Measurements from ENCODE around the gene COG4. TPM values are rescaled to one million over a fixed set of nuclear protein-coding genes. Genes with fewer than 3 reads are reported as not detected.
"Not testable (repeated sequence)": the region's sequence is repeated elsewhere in the genome, so short reads cannot be mapped to it uniquely, and the experiment has no call there.

COG4 gene
- total RNA-seq, 1 donor from 2014 or later: 47.4 TPM

- no peak for DNase-seq (ENCODE audit: extremely low read depth, low read depth, low spot score)
Observed at GRCh38 chr16:70527315-70527996, 4.1 kb upstream of the COG4 start.

DNA sequence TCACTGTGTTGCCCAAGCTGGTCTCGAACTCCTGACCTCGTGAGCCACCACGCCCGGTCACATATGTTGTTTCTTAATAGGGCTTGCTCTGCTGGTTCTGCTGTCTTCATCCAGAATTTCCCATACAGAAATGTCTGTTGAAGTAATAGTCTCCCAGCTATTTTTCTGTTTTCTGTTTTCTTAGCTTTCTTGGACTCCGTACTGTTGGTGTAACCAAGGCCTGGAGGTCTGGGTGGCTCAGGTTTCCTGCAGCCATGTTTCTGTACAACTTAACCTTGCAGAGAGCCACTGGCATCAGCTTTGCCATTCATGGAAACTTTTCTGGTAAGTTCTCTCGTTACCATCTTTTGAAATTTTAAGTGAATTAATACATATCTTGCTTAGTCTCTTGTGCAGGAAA, 3.0 kb upstream of the COG4 start:
- no peak for DNase-seq (ENCODE audit: extremely low read depth, low read depth, low spot score)

GRCh38 chr16:70524399-70524825, 1.1 kb upstream of the COG4 start:
- DNase-seq (ENCODE audit: extremely low read depth, low read depth, low spot score): not testable (repeated sequence)

DNA sequence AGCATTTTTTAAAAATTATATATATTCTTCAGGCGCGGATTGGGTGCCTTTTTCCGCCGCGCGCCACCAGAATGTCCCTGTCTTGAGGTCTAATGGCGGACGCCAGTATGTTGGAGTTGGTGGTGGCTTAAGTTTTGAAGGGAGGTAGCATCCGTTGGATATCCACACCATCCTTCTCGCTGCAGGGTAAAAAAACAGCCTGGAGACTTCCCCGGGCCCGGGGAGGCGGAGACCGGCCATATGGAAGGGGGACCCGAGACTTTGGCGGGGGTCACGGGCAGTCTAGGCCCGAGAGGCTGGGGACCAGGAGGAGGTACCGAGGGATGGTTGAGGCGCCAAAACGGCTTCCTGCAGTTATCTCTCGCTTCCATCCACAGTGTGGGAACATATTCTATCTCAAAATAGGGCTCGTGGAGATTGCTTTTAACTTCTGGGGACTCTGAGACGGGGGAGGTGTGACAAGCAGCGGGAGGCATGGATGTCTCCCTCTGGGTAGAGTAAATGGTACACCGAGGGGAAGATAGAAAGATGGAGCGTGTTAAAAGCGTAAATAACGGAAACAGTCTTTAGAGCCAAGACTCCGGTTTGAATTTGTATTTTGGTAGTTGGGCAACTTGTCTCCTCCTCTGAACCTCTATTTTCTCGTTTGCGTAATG, 517 bp upstream of the COG4 start, which contains the start of gene SF3B3:
Gene SF3B3 (plus strand): TSS at position 74 of the 656 bp plus-strand sequence. CDS start 2,841 bp downstream, outside the sequence.
- DNase-seq (ENCODE audit: extremely low read depth, low read depth, low spot score): no peak

- no peak for DNase-seq (ENCODE audit: extremely low read depth, low read depth, low spot score)
Observed at GRCh38 chr16:70522216-70523075, 908 bp downstream of the COG4 start.

DNA sequence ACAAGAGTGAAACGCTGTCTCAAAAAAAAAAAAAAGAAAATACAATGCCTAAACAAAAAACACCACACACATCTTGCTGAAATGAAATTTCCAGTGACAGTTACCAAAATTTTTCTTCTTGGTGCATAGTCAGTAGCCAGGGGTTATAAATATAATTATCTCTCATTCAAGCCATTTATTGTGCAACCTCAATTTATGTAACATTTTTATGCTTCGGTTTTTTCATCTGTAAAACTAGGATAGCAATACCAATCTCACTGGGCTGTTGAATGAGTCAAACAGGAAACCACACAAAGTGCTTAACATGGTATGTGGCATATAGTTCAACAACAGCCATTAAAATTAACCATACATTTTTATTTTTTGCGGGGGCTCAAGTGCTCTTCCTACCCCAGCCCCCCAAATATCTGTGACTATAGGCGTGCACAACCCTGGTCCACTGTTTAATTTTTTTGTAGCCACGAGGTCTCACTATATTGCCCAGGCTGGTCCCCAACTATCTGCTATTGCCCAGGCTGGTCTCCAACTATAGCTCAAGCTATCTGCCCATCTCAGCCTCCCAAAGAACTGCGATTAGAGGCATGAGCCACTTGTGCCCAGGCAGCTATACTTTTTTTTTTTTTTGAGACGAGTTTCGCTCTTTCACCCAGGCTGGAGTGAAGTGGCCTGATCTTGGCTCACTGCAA, 2.6 kb downstream of the COG4 start:
- DNase-seq (ENCODE audit: extremely low read depth, low read depth, low spot score): no peak

GRCh38 chr16:70512456-70512855, 10.9 kb downstream of the COG4 start:
- DNase-seq (ENCODE audit: extremely low read depth, low read depth, low spot score): no peak

- no peak for DNase-seq (ENCODE audit: extremely low read depth, low read depth, low spot score)
Observed at GRCh38 chr16:70511833-70512232, 11.5 kb downstream of the COG4 start.

DNA sequence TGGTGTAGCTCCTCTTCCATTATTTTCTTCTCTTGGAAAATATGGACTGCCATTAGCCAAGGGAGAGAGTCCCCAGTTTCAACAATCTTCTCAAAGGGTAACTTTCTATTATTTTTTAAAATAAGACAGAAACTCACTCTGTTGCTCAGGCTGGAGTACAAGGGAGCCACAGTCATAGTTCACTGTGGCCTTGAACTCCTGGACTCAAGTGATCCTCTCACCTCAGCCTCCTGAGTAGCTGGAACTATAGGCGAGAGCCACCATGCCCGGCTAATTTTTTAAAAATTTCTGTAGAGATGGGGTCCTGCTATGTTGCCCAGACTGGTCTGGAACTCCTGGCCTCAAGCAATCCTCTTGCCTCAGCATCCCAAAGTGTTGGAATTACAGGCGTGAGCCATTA, 13.1 kb downstream of the COG4 start:
- no peak for DNase-seq (ENCODE audit: extremely low read depth, low read depth, low spot score)

- no peak for DNase-seq (ENCODE audit: extremely low read depth, low read depth, low spot score)
Observed at GRCh38 chr16:70508752-70509151, 14.6 kb downstream of the COG4 start.

DNA sequence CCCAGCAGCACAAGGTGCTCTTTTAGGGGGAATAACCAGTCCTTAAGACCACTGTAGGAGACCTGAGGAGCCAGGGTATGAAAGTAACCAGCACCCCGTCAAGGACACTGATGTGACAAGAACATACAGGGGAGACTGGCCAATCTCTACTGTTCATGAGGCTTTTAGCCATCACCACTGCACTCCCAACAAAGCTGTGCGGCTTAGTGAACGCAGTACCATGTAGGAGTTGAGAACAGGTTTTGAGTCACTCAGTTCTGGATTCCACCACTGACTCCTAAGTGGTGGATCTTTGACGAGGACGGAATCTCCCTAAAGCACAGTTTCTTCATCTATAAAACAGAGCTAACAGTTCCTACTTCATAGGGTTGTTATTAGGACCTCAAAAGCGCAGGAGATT, 26.8 kb downstream of the COG4 start:
- DNase-seq (ENCODE audit: extremely low read depth, low read depth, low spot score): no peak

DNA sequence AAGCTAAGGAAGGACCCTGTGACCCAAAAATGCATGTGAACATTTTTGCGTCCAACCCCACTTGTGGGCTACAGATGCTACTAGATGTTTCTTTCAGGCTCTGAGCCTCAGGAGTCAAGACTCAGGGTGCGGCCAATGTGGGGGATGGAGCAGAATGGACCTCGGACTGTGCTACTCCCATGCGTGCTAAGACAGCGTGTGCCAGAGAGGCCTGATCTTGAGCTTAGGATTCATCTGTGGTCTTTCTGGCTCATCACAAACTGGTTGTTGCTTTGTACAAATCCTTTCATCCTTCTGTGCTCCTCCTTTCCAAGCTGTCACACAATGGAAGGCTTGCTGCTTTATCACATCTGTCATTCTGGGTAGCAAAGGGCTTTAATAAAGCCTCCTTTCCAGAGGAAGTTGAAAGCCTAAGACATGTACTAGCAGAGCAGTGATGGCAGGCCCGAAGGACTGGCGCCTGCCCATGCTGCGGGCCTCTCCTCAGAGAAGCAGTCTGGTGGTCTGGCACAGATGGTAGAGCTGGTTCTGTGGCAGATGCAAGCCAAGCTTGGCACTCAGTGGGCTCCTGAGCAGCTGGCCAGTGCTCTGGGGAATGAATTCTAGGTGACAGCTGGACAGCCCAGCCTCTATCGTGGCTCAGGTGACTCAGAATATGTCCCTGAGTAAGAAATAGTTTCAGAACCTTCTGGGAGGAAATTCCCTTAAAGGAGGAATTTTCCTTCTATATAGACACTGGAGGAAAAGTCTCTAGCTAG, 27.8 kb downstream of the COG4 start:
- no peak for DNase-seq (ENCODE audit: extremely low read depth, low read depth, low spot score)

- no peak for DNase-seq (ENCODE audit: extremely low read depth, low read depth, low spot score)
Observed at GRCh38 chr16:70494777-70495176, 28.6 kb downstream of the COG4 start.

- DNase-seq (ENCODE audit: extremely low read depth, low read depth, low spot score): no peak
Observed at GRCh38 chr16:70494202-70494770, 29.1 kb downstream of the COG4 start.

DNA sequence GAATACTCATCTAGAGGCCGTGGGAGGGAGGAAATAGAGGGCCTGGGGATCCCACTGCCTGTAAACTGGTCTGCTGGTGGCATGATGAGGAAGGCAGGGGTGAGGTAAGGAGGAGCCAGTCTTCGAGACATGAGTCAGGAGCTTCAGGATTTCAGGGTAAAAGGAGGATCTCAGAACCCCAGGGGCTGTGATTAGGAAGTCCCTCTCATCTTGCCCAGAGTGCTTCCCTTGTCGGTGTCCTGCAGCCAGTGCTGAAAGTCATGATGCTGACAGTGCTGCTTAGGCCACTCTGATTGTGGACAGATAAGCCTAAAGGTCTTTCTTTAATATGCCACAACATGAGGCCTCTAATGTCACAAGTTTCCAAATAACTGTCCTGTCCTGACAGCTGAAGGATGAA, 29.6 kb downstream of the COG4 start:
- no peak for DNase-seq (ENCODE audit: extremely low read depth, low read depth, low spot score)

GRCh38 chr16:70490261-70490660, 33.1 kb downstream of the COG4 start:
- DNase-seq (ENCODE audit: extremely low read depth, low read depth, low spot score): no peak

- no peak for DNase-seq (ENCODE audit: extremely low read depth, low read depth, low spot score)
Observed at GRCh38 chr16:70484867-70485266, 38.5 kb downstream of the COG4 start.

DNA sequence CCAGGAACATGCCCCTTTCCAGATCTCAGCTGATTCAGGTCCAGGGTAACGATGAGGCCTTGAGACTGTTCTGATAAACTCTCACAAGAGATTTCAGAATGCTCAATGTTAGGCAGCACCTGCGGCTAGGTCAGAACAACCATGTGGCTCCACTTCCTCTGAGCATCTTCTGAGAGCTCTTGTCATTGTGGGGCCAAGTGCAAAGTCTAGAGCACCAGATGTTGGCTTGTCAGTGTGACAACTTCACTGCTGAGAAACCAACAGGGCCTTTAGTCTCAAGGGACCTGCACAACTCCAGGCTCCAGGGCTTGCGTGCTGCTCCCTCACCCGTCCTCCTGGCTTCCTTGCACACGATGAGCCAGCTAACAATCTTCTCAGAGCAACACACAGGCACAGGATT, 39.9 kb downstream of the COG4 start:
- DNase-seq (ENCODE audit: extremely low read depth, low read depth, low spot score): no peak

DNA sequence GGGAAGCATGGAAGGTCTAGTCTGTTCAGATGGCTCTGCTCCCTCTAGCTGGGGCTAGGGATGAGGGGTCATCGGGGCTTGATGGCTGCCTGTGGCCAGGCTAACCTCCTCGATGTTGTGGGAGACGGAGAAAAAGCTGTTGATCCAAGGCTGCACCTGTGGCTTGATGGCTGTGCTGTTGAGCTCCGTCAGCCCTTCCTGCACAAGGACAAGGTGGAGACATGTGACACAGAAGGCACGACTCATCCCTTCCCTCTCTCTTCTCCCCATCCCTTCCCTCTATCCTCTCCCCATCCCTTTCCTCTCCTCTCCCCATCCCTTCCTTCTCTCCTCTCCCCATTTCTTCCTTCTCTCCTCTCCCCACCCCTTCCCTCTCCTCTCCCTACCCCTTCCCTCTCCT, 40.7 kb downstream of the COG4 start:
- DNase-seq (ENCODE audit: extremely low read depth, low read depth, low spot score): no peak
